Ishikawa (cell line): ENCODE data around the gene PRKCE.

Source experiments
- CEBPB ChIP-seq: IDR thresholded peaks from 2 replicates; pipeline ENCODE4 v1.6.1; 2012
- CREB1 ChIP-seq: IDR thresholded peaks from 2 replicates; pipeline ENCODE4 v1.6.1; 2012; ENCODE audit warnings: low read depth
- EGR1 ChIP-seq: IDR thresholded peaks from 2 replicates; pipeline ENCODE4 v1.6.1; 2012
- EP300 ChIP-seq: IDR thresholded peaks from 2 replicates; pipeline ENCODE4 v1.6.1; 2012; ENCODE audit warnings: borderline replicate concordance
- FOXM1 ChIP-seq: IDR thresholded peaks from 2 replicates; pipeline ENCODE4 v1.6.1; 2012; ENCODE audit warnings: low read depth, borderline replicate concordance
- MAX ChIP-seq: IDR thresholded peaks from 2 replicates; pipeline ENCODE4 v1.6.1; 2012
- NFIC ChIP-seq: IDR thresholded peaks from 2 replicates; pipeline ENCODE4 v1.6.1; 2012
- RAD21 ChIP-seq: IDR thresholded peaks from 2 replicates; pipeline ENCODE4 v1.6.1; 2012; ENCODE audit warnings: low read depth
- REST ChIP-seq: IDR thresholded peaks from 2 replicates; pipeline ENCODE4 v1.6.1; 2012; ENCODE audit warnings: low read depth, mild to moderate bottlenecking
- TAF1 ChIP-seq: IDR thresholded peaks from 2 replicates; pipeline ENCODE4 v1.6.1; 2012; ENCODE audit warnings: low read depth, mild to moderate bottlenecking
- TCF12 ChIP-seq: IDR thresholded peaks from 2 replicates; pipeline ENCODE4 v1.6.1; 2012; ENCODE audit warnings: low read depth
- YY1 ChIP-seq: IDR thresholded peaks from 2 replicates; pipeline ENCODE4 v1.6.1; 2012; ENCODE audit warnings: low read depth
- ZBTB7A ChIP-seq: IDR thresholded peaks from 2 replicates; pipeline ENCODE4 v1.6.1; 2012; ENCODE audit warnings: low read depth

- TF ChIP-seq EP300 (no peak), REST (no peak), NFIC (no peak), ZBTB7A (no peak), MAX (no peak), YY1 (no peak), CEBPB (no peak), CREB1 (no peak), RAD21 (no peak), TAF1 (no peak), TCF12 (no peak), FOXM1 (no peak), EGR1 (no peak)
These were observed 335.0 kb downstream of the PRKCE start for GRCh38 chr2:45986509-45986908.
